ENCODE data around the gene PPP1R18.
"Not testable (repeated sequence)": the region's sequence is repeated elsewhere in the genome, so short reads cannot be mapped to it uniquely, and the experiment has no call there.

Gene PPP1R18

GRCh38 chr6:30719356-30719755 is 32.9 kb upstream of the PPP1R18 start:
- H3K27ac ChIP-seq (ENCODE audit: insufficient read depth in 1 of 2, low read depth in 1 of 2, low read length in 2 of 2, poor library complexity in 1 of 2, severe bottlenecking in 2 of 2) = peak overlapping the region; percentile 43 to 93
- no peak for DNase-seq
- peaks cover 19 to 60% (median 45%) of the 10 kb centered on the region in 4 experiments for H3K4me1 ChIP-seq (ENCODE audit: control extremely low read depth in 1 of 4, control insufficient read depth in 4 of 4, insufficient read depth in 4 of 4, low read length in 3 of 4)
- ChIA-PET POLR2A (interaction anchor here (0.6 to 5.4 kb wide), 3 partner anchors 11 to 37 kb away, joined by 3 to 56 read pairs (median 3); no protein-coding TSS in a partner anchor), CTCF (interaction anchor here (1.1 to 30.1 kb wide), 5 partner anchors 10 to 93 kb away, joined by 3 to 622 read pairs (median 3); partner anchors contain the start of genes ATAT1 and DHX16)
- H3K9me3 ChIP-seq (ENCODE audit: control extremely low read depth in 1 of 5, control insufficient read depth in 4 of 5, insufficient read depth in 2 of 5, low read depth in 1 of 5, low read length in 4 of 5) = no peaks in the 10 kb centered on the region
- H3K36me3 ChIP-seq (ENCODE audit: control insufficient read depth in 4 of 4, insufficient read depth in 4 of 4, low read length in 3 of 4) = peaks cover 5 to 32% (median 19%) of the 10 kb centered on the region in 4 experiments
- peak overlapping the region; percentile 21 to 100 (median 95) for H3K4me3 ChIP-seq (ENCODE audit: control insufficient read depth in 1 of 7, extremely low read depth in 1 of 7, insufficient read depth in 4 of 7, low read depth in 2 of 7, low read length in 6 of 7)
- WGBS (ENCODE audit: insufficient coverage) = 36% methylated on average over 8 of the region's 8 CpGs
- no peaks in the 10 kb centered on the region for H3K27me3 ChIP-seq (replicated peaks in 2 of 5; ENCODE audit: control insufficient read depth in 4 of 5, insufficient read depth in 5 of 5, low read length in 4 of 5)

GRCh38 chr6:30717845-30718720 is 31.6 kb upstream of the PPP1R18 start:
- Histone ChIP-seq H3K4me1 (ENCODE audit: control extremely low read depth in 1 of 4, control insufficient read depth in 4 of 4, insufficient read depth in 4 of 4, low read length in 3 of 4) (peaks cover 19 to 51% (median 40%) of the 10 kb centered on the region in 4 experiments), H3K27ac (ENCODE audit: insufficient read depth in 1 of 2, low read depth in 1 of 2, low read length in 2 of 2, poor library complexity in 1 of 2, severe bottlenecking in 2 of 2) (peak overlapping the region; percentile 54 to 86), H3K4me3 (ENCODE audit: control insufficient read depth in 1 of 7, extremely low read depth in 1 of 7, insufficient read depth in 4 of 7, low read depth in 2 of 7, low read length in 6 of 7) (peak overlapping the region in 6 of 7 experiments; percentile 74 to 94 (median 84)), H3K36me3 (ENCODE audit: control insufficient read depth in 4 of 4, insufficient read depth in 4 of 4, low read length in 3 of 4) (peaks cover 5 to 31% (median 17%) of the 10 kb centered on the region in 4 experiments)
- DNase-seq; H3K9me3 ChIP-seq (ENCODE audit: control extremely low read depth in 1 of 5, control insufficient read depth in 4 of 5, insufficient read depth in 2 of 5, low read depth in 1 of 5, low read length in 4 of 5); H3K27me3 ChIP-seq (replicated peaks in 2 of 5; ENCODE audit: control insufficient read depth in 4 of 5, insufficient read depth in 5 of 5, low read length in 4 of 5): not testable (repeated sequence)
- CTCF ChIA-PET = interaction anchor here (1.1 to 30.1 kb wide), 11 partner anchors 8 to 235 kb away, joined by 3 to 622 read pairs (median 3); partner anchors contain the start of genes ATAT1, DHX16 and NRM
- WGBS (ENCODE audit: insufficient coverage) = 84% methylated on average over 20 of the region's 37 CpGs
- POLR2A ChIA-PET = interaction anchor here (0.6 to 5.4 kb wide), 7 partner anchors 17 to 39 kb away, joined by 3 to 56 read pairs (median 4); no protein-coding TSS in a partner anchor

- Histone ChIP-seq H3K27me3 (replicated peaks in 2 of 5; ENCODE audit: control insufficient read depth in 4 of 5, insufficient read depth in 5 of 5, low read length in 4 of 5) (no peaks in the 10 kb centered on the region), H3K9me3 (ENCODE audit: control extremely low read depth in 1 of 5, control insufficient read depth in 4 of 5, insufficient read depth in 2 of 5, low read depth in 1 of 5, low read length in 4 of 5) (no peaks in the 10 kb centered on the region), H3K4me3 (ENCODE audit: control insufficient read depth in 1 of 7, extremely low read depth in 1 of 7, insufficient read depth in 4 of 7, low read depth in 2 of 7, low read length in 6 of 7) (peak within 1 kb of the TSS; percentile 64 to 94 (median 84)), H3K27ac (ENCODE audit: insufficient read depth in 1 of 2, low read depth in 1 of 2, low read length in 2 of 2, poor library complexity in 1 of 2, severe bottlenecking in 2 of 2) (peak within 1 kb of the TSS; percentile 86 to 94), H3K36me3 (ENCODE audit: control insufficient read depth in 4 of 4, insufficient read depth in 4 of 4, low read length in 3 of 4) (peaks cover 4 to 31% (median 19%) of the 10 kb centered on the region in 4 experiments), H3K4me1 (ENCODE audit: control extremely low read depth in 1 of 4, control insufficient read depth in 4 of 4, insufficient read depth in 4 of 4, low read length in 3 of 4) (peaks cover 18 to 48% (median 33%) of the 10 kb centered on the region in 4 experiments)
- DNase-seq = peak; percentile 100
- ChIA-PET POLR2A (interaction anchor here (0.6 to 1.2 kb wide), 7 partner anchors 13 to 38 kb away, joined by 3 to 15 read pairs (median 4); no protein-coding TSS in a partner anchor), CTCF (interaction anchor here (0.6 to 30.1 kb wide), 8 partner anchors 9 to 40 kb away, joined by 3 to 622 read pairs (median 4); partner anchors contain the start of genes DHX16 and NRM)
- WGBS (ENCODE audit: insufficient coverage) = 0% methylated on average over 41 of the region's 48 CpGs
Observed at GRCh38 chr6:30717129-30717844, 30.8 kb upstream of the PPP1R18 start, which contains the start of gene MDC1. MDC1 (minus strand) TSS chr6:30717281; CDS start chr6:30715175, 2,106 bp downstream.

GRCh38 chr6:30716879-30717128 is 30.4 kb upstream of the PPP1R18 start:
- POLR2A ChIA-PET = interaction anchor here (1.0 to 1.2 kb wide), 3 partner anchors 13 to 38 kb away, joined by 4 to 15 read pairs (median 5); no protein-coding TSS in a partner anchor
- H3K27ac ChIP-seq (ENCODE audit: insufficient read depth in 1 of 2, low read depth in 1 of 2, low read length in 2 of 2, poor library complexity in 1 of 2, severe bottlenecking in 2 of 2) = peak overlapping the region; percentile 86 to 94
- peaks cover 13 to 48% (median 28%) of the 10 kb centered on the region in 4 experiments for H3K4me1 ChIP-seq (ENCODE audit: control extremely low read depth in 1 of 4, control insufficient read depth in 4 of 4, insufficient read depth in 4 of 4, low read length in 3 of 4)
- H3K27me3 ChIP-seq (replicated peaks in 2 of 5; ENCODE audit: control insufficient read depth in 4 of 5, insufficient read depth in 5 of 5, low read length in 4 of 5) = no peaks in the 10 kb centered on the region
- H3K4me3 ChIP-seq (ENCODE audit: control insufficient read depth in 1 of 7, extremely low read depth in 1 of 7, insufficient read depth in 4 of 7, low read depth in 2 of 7, low read length in 6 of 7) = peak overlapping the region; percentile 52 to 93 (median 82)
- H3K9me3 ChIP-seq (ENCODE audit: control extremely low read depth in 1 of 5, control insufficient read depth in 4 of 5, insufficient read depth in 2 of 5, low read depth in 1 of 5, low read length in 4 of 5) = no peaks in the 10 kb centered on the region
- WGBS (ENCODE audit: insufficient coverage) = 2% methylated on average over 6 of the region's 8 CpGs
- peaks cover 4 to 34% (median 21%) of the 10 kb centered on the region in 4 experiments for H3K36me3 ChIP-seq (ENCODE audit: control insufficient read depth in 4 of 4, insufficient read depth in 4 of 4, low read length in 3 of 4)
- DNase-seq = no peak
- CTCF ChIA-PET = interaction anchor here (0.6 to 30.1 kb wide), 8 partner anchors 10 to 39 kb away, joined by 3 to 622 read pairs (median 4); partner anchors contain the start of genes DHX16 and NRM

- Histone ChIP-seq H3K9me3 (ENCODE audit: control extremely low read depth in 1 of 5, control insufficient read depth in 4 of 5, insufficient read depth in 2 of 5, low read depth in 1 of 5, low read length in 4 of 5) (no peaks in the 10 kb centered on the region), H3K4me1 (ENCODE audit: control extremely low read depth in 1 of 4, control insufficient read depth in 4 of 4, insufficient read depth in 4 of 4, low read length in 3 of 4) (peaks cover 7 to 43% (median 20%) of the 10 kb centered on the region in 4 experiments), H3K27me3 (replicated peaks in 2 of 5; ENCODE audit: control insufficient read depth in 4 of 5, insufficient read depth in 5 of 5, low read length in 4 of 5) (no peaks in the 10 kb centered on the region), H3K4me3 (ENCODE audit: control insufficient read depth in 1 of 7, extremely low read depth in 1 of 7, insufficient read depth in 4 of 7, low read depth in 2 of 7, low read length in 6 of 7) (no peak overlapping the region), H3K36me3 (ENCODE audit: control insufficient read depth in 4 of 4, insufficient read depth in 4 of 4, low read length in 3 of 4) (peaks cover 7 to 47% (median 35%) of the 10 kb centered on the region in 4 experiments), H3K27ac (ENCODE audit: insufficient read depth in 1 of 2, low read depth in 1 of 2, low read length in 2 of 2, poor library complexity in 1 of 2, severe bottlenecking in 2 of 2) (no peak overlapping the region)
- WGBS (ENCODE audit: insufficient coverage) = no CpG with 5 or more reads among the region's 1 CpG
- no peak for DNase-seq
- CTCF ChIA-PET = interaction anchor here (30.1 kb wide), 1 partner anchor 37 kb away, joined by 622 read pairs; the partner anchor contains the start of gene DHX16
- POLR2A ChIA-PET = no interaction called here
Observed at GRCh38 chr6:30714263-30714662, 27.8 kb upstream of the PPP1R18 start.

- peaks cover 4 to 26% (median 8%) of the 10 kb centered on the region in 4 experiments for H3K4me1 ChIP-seq (ENCODE audit: control extremely low read depth in 1 of 4, control insufficient read depth in 4 of 4, insufficient read depth in 4 of 4, low read length in 3 of 4)
- peak overlapping the region in 1 of 2 experiments; percentile 36 for H3K27ac ChIP-seq (ENCODE audit: insufficient read depth in 1 of 2, low read depth in 1 of 2, low read length in 2 of 2, poor library complexity in 1 of 2, severe bottlenecking in 2 of 2)
- POLR2A ChIA-PET = interaction anchor here (1.1 kb wide), 2 partner anchors 9 to 30 kb away, joined by 4 to 5 read pairs; no protein-coding TSS in a partner anchor
- peaks cover 11 to 55% (median 46%) of the 10 kb centered on the region in 4 experiments for H3K36me3 ChIP-seq (ENCODE audit: control insufficient read depth in 4 of 4, insufficient read depth in 4 of 4, low read length in 3 of 4)
- CTCF ChIA-PET = interaction anchor here (0.6 to 30.1 kb wide), 7 partner anchors 9 to 35 kb away, joined by 3 to 622 read pairs (median 4); partner anchors contain the start of gene DHX16
- H3K9me3 ChIP-seq (ENCODE audit: control extremely low read depth in 1 of 5, control insufficient read depth in 4 of 5, insufficient read depth in 2 of 5, low read depth in 1 of 5, low read length in 4 of 5) = no peaks in the 10 kb centered on the region
- 95% methylated on average over 7 of the region's 7 CpGs for WGBS (ENCODE audit: insufficient coverage)
- DNase-seq = no peak
- H3K27me3 ChIP-seq (replicated peaks in 2 of 5; ENCODE audit: control insufficient read depth in 4 of 5, insufficient read depth in 5 of 5, low read length in 4 of 5) = no peaks in the 10 kb centered on the region
- no peak overlapping the region for H3K4me3 ChIP-seq (ENCODE audit: control insufficient read depth in 1 of 7, extremely low read depth in 1 of 7, insufficient read depth in 4 of 7, low read depth in 2 of 7, low read length in 6 of 7)
Observed at GRCh38 chr6:30712441-30712945, 26.0 kb upstream of the PPP1R18 start.
